Peyer's patch (tissue), 4 donors: ENCODE results near the gene TPGS1. TPM values are rescaled to one million over a fixed set of nuclear protein-coding genes. Genes with fewer than 3 reads are reported as not detected.
A peak's percentile ranks its signal among the peaks of the same experiment; 100 is the strongest.

Source experiments
- DNase-seq, 3 donors: peaks; one replicate each; pipeline ENCODE4 v3.0.0-alpha.2; 2017 to 2019
- H3K27ac ChIP-seq, 4 donors: fragments of 200-600 bp; sonication (generic); one replicate each; pipeline ENCODE4 v1.5.1; 2016 to 2019
- H3K27me3 ChIP-seq, 2 donors: fragments of 200-600 bp; sonication (generic); one replicate each; pipeline ENCODE4 v1.5.1; 2019
- H3K36me3 ChIP-seq, 3 donors: fragments of 200-600 bp; sonication (generic); one replicate each; pipeline ENCODE4 v1.5.1; 2016 to 2019
- H3K4me1 ChIP-seq, 4 donors: fragments of 200-600 bp; sonication (generic); one replicate each; pipeline ENCODE4 v1.5.1; 2016 to 2019
- H3K4me3 ChIP-seq, 4 donors: fragments of 200-600 bp; sonication (generic); 1 replicate in 3 of 4; 2 replicates in 1 of 4; pipeline ENCODE4 v1.5.1; 2016 to 2019; ENCODE audit warnings: mild to moderate bottlenecking in 1 of 4
- H3K9me3 ChIP-seq, 4 donors: fragments of 200-600 bp; sonication (generic); one replicate each; pipeline ENCODE4 v1.5.1; 2016 to 2019; ENCODE audit warnings: mild to moderate bottlenecking in 1 of 4
- POLR2A ChIP-seq, 2 donors: fragments of 450-650 bp; IDR thresholded peaks; one replicate each; pipeline ENCODE4 v1.5.1; 2017; ENCODE audit warnings: antibody characterized with exemption in 2 of 2, mild to moderate bottlenecking in 2 of 2, moderate library complexity in 2 of 2
- total RNA-seq, 4 donors: library from RNA; depleted of rRNA; stranded (reverse); fragments of >200 nt; gene quantifications; one replicate each; pipeline ENCODE4 v1.1.0, GENCODE V29; 2016
- TF ChIP-seq, protein P1 (sequence below), 6 experiments: fragments of 450-650 bp in 4 of 6; fragments of 200-600 bp in 2 of 6; sonication (generic) in 1 of 6; IDR thresholded peaks; one replicate each; pipeline ENCODE4 v1.5.1; 2017 to 2019; ENCODE audit warnings: antibody characterized with exemption in 6 of 6, mild to moderate bottlenecking in 3 of 6, moderate library complexity in 1 of 6

Gene TPGS1
- total RNA-seq, 4 donors from 2014 or later, result 11.6 to 35.7 (median 24.2) TPM

DNA sequence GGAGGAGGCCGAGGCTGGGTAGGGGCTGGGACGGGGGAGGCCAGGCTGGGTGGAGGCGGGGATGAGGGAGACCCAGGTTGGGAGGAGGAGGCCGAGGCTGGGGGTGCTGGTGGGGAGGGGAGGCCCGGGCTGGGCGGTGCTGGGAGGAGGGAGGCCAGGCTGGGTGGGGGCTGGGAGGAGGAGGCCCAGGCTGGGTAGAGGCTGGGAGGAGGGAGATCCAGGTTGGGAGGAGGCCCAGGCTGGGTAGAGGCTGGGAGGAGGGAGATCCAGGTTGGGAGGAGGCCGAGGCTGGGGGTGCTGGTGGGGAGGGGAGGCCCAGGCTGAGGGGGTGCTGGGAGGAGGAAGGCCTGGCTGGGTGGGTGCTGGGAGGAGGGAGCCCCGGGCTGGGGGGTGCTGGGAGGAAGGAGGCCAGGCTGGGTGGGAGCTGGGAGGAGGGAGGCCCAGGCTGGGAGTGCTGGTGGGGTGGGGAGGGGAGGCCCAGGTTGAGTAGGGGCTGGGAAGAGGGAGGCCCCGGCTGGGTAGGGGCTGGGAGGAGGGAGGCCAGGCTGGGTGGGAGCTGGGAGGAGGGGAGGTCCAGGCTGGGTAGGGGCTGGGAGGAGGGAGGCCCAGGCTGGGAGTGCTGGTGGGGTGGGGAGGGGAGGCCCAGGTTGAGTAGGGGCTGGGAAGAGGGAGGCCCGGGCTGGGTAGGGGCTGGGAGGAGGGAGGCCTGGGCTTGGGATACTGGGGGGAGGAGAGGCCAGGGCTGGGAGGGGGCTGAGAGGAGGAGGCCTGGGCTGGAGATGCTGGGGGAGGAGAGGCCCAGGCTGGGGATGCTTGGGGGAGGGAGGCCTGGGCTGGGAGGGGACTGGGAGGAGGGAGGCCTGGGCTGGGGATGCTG is 10.7 kb downstream of the TPGS1 start:
- Histone ChIP-seq H3K4me1 (no peaks in the 10 kb centered on the region), H3K27me3 (no peaks in the 10 kb centered on the region), H3K27ac (no peak overlapping the region), H3K9me3 (no peaks in the 10 kb centered on the region), H3K36me3 (no peaks in the 10 kb centered on the region), H3K4me3 (no peak overlapping the region)
- no peak for DNase-seq
- no peak for TF ChIP-seq POLR2A (IDR thresholded peaks at IDR 0.05)
- TF ChIP-seq, protein P1, sequence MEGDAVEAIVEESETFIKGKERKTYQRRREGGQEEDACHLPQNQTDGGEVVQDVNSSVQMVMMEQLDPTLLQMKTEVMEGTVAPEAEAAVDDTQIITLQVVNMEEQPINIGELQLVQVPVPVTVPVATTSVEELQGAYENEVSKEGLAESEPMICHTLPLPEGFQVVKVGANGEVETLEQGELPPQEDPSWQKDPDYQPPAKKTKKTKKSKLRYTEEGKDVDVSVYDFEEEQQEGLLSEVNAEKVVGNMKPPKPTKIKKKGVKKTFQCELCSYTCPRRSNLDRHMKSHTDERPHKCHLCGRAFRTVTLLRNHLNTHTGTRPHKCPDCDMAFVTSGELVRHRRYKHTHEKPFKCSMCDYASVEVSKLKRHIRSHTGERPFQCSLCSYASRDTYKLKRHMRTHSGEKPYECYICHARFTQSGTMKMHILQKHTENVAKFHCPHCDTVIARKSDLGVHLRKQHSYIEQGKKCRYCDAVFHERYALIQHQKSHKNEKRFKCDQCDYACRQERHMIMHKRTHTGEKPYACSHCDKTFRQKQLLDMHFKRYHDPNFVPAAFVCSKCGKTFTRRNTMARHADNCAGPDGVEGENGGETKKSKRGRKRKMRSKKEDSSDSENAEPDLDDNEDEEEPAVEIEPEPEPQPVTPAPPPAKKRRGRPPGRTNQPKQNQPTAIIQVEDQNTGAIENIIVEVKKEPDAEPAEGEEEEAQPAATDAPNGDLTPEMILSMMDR (IDR thresholded peaks at IDR 0.05), result no peak

DNA sequence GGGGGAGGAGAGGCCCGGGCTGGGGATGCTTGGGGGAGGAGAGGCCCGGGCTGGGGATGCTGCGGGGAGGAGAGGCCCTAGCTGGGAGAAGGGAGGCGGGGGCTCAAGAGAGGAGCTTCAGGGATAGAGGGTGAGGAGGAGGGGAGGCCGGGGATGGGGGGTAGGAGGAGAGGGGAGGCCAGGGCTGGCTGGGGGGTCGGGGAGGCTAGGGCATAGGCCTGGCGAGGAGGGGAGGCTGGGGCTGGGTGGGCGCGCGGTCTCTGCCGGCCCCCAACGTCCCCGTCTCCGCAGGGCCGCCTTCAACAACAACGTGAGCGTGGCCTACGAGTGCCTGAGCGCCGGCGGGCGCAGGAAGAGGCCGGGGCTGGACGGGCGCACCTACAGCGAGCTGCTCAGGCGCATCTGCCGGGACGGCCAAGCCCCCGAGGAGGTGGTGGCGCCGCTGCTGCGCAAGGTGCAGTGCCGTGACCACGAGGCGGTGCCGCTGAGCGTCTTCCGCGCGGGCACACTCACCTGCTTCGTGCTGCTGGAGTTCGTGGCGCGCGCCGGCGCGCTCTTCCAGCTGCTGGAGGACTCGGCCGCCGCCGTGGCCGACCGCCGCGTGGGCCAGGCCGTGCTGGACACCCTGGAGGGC is 11.4 kb downstream of the TPGS1 start:
- Histone ChIP-seq H3K9me3 (no peaks in the 10 kb centered on the region), H3K27me3 (no peaks in the 10 kb centered on the region), H3K27ac (no peak overlapping the region), H3K4me1 (no peaks in the 10 kb centered on the region), H3K36me3 (no peaks in the 10 kb centered on the region), H3K4me3 (peak overlapping the region in 1 of 4 donors; percentile 13)
- TF ChIP-seq, protein P1 (IDR thresholded peaks at IDR 0.05), result peak in 4 of 6 experiments; percentile 13 to 35 (median 25)
- TF ChIP-seq POLR2A (IDR thresholded peaks at IDR 0.05), result no peak
- DNase-seq, result peak in 1 of 3 donors; percentile 74

DNA sequence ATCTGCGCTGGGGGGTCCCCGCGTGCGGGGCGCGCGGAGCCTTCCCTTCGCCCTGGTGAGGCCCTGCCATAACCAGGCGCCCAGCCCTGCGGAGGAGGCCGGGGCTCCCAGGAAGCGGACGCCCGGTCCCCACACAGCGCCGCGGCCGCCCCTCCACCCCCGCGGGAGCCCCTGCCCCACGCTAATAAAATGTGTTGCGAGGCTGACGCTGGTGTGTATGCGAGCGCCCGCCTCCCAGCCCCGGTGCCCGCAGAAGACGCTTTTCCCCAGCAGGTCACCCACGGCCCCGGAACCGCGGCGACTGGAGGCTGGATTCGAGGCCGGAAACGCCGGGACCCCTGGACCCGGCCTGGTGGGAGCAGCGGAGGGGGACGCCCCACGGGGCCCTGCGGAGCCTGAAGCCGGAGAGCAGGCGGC is 12.2 kb downstream of the TPGS1 start:
- DNase-seq, result no peak
- no peak for TF ChIP-seq POLR2A (IDR thresholded peaks at IDR 0.05)
- TF ChIP-seq, protein P1 (IDR thresholded peaks at IDR 0.05), result no peak
- Histone ChIP-seq H3K27ac (no peak overlapping the region), H3K27me3 (no peaks in the 10 kb centered on the region), H3K9me3 (no peaks in the 10 kb centered on the region), H3K4me3 (no peak overlapping the region), H3K4me1 (no peaks in the 10 kb centered on the region), H3K36me3 (no peaks in the 10 kb centered on the region)

DNA sequence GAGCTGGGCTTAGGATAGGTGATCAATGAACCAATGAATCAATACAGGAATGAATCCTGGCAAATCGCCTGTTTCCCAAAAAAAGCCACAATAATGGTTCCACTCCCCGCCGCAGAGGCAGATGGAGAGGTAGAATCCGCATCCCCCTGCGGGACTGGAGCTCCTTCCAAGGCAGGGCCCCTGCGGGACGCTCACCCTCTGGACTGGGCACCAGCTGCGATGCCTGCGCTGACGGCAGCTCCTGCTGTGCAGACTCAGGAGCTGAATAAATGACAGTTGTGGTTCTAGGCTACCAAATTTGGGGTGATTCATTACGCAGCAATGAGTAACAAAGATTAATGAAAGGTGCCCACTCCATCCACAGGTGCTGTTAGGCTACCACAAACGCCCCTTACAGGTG is 15.4 kb downstream of the TPGS1 start:
- H3K9me3 ChIP-seq, result no peaks in the 10 kb centered on the region
- TF ChIP-seq, protein P1 (IDR thresholded peaks at IDR 0.05), result no peak
- TF ChIP-seq POLR2A (IDR thresholded peaks at IDR 0.05), result no peak
- H3K36me3 ChIP-seq, result no peaks in the 10 kb centered on the region
- no peaks in the 10 kb centered on the region for H3K27me3 ChIP-seq
- H3K4me3 ChIP-seq, result no peak overlapping the region
- no peaks in the 10 kb centered on the region for H3K4me1 ChIP-seq
- H3K27ac ChIP-seq, result no peak overlapping the region
- no peak for DNase-seq

DNA sequence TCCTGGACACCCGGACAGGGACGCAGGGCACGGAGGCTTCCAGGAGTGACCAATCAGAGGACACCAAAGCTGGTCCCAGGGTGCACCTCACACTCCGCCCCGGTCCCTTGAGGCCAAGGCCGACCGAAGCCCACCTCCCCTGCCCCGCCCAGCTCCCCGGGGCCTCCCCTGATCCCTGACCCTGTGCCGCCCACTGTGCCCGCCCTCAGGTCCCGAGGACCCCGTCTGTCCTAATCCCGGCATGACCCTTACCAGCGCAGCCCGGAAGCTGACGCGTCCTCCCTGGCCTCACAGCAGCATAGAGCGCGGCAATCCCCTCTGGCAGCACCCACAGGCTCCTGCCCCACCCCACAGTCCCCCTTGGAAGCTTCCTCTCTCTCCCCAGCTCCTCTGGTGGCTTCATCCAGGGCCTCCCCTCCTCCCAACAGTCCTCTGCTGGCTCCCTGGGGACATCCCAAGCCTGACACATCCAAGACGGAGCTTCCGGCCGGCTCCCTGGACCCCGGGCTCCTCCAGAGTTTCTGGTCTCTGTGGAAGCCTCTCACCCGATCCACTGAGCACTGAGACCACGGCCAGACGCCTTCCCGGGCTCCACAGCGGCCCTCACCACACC is 16.9 kb downstream of the TPGS1 start:
- Histone ChIP-seq H3K27me3 (no peaks in the 10 kb centered on the region), H3K27ac (no peak overlapping the region), H3K4me3 (no peak overlapping the region), H3K4me1 (no peaks in the 10 kb centered on the region), H3K36me3 (no peaks in the 10 kb centered on the region), H3K9me3 (no peaks in the 10 kb centered on the region)
- DNase-seq, result no peak
- no peak for TF ChIP-seq POLR2A (IDR thresholded peaks at IDR 0.05)
- TF ChIP-seq, protein P1 (IDR thresholded peaks at IDR 0.05), result no peak
